Gastroesophageal sphincter (tissue), 3 donors: ENCODE data around the gene CCNDBP1.

Source experiments
- EP300 ChIP-seq: sonication (generic); formaldehyde crosslinking; IDR thresholded peaks from one replicate; pipeline ENCODE4 v1.6.1; 2017; ENCODE audit warnings: antibody characterized with exemption, mild to moderate bottlenecking
- POLR2A ChIP-seq, 2 donors: fragments of 450-650 bp; IDR thresholded peaks; one replicate each; pipeline ENCODE4 v1.6.1; 2017; ENCODE audit warnings: antibody characterized with exemption in 2 of 2, mild to moderate bottlenecking in 2 of 2, moderate library complexity in 1 of 2
- POLR2AphosphoS5 ChIP-seq: sonication (generic); formaldehyde crosslinking; IDR thresholded peaks from one replicate; pipeline ENCODE4 v1.6.1; 2017; ENCODE audit warnings: antibody characterized with exemption
- TF ChIP-seq, protein P1 (sequence below), 4 experiments: fragments of 200-600 bp in 2 of 4; fragments of 450-650 bp in 2 of 4; sonication (generic) in 1 of 4; IDR thresholded peaks; one replicate each; pipeline ENCODE4 v1.5.1; 2017 to 2019; ENCODE audit warnings: antibody characterized with exemption in 4 of 4, mild to moderate bottlenecking in 2 of 4, moderate library complexity in 2 of 4

DNA sequence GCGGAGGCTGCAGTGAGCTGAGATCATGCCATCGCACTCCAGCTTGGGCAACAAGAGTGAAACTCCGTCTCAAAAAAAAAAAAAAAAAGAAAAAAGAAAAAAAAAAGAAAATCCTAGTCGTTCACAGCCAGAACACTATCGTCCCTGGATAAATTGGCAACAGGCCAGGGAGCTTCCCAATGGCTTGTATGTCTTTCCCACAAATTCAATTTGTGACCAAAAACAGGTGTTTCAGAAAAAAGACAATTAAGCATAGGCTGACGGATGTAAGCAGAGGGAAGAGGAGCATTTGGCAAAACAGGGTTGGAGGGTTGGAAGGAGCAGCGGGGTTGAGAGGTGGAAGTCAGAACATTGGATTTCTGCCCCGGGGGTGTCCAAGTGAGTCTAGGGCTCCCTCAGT, 27.1 kb downstream of the CCNDBP1 start:
- TF ChIP-seq, protein P1, sequence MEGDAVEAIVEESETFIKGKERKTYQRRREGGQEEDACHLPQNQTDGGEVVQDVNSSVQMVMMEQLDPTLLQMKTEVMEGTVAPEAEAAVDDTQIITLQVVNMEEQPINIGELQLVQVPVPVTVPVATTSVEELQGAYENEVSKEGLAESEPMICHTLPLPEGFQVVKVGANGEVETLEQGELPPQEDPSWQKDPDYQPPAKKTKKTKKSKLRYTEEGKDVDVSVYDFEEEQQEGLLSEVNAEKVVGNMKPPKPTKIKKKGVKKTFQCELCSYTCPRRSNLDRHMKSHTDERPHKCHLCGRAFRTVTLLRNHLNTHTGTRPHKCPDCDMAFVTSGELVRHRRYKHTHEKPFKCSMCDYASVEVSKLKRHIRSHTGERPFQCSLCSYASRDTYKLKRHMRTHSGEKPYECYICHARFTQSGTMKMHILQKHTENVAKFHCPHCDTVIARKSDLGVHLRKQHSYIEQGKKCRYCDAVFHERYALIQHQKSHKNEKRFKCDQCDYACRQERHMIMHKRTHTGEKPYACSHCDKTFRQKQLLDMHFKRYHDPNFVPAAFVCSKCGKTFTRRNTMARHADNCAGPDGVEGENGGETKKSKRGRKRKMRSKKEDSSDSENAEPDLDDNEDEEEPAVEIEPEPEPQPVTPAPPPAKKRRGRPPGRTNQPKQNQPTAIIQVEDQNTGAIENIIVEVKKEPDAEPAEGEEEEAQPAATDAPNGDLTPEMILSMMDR (IDR thresholded peaks at IDR 0.05), result no peak
- TF ChIP-seq POLR2AphosphoS5, result no peak
- TF ChIP-seq POLR2A (IDR thresholded peaks at IDR 0.05), result no peak
- TF ChIP-seq EP300, result no peak
